Hematopoietic multipotent progenitor cell (in vitro differentiated cells): ENCODE data around the gene FOLR1. TPM values are rescaled to one million over a fixed set of nuclear protein-coding genes. Genes with fewer than 3 reads are reported as not detected.

ENCODE experiments used
- DNase-seq, 3 donors: peaks; one replicate each; pipeline ENCODE4 v3.0.0-alpha.2; 2011 to 2015; ENCODE audit warnings: low read depth in 2 of 3, low spot score in 2 of 3
- total RNA-seq: library from RNA; depleted of rRNA; stranded (reverse); fragments of >200 nt; gene quantifications from one replicate; pipeline ENCODE4 v1.2.3, GENCODE V29; 2012

Gene FOLR1
- total RNA-seq, 1 donor: not detected

DNA sequence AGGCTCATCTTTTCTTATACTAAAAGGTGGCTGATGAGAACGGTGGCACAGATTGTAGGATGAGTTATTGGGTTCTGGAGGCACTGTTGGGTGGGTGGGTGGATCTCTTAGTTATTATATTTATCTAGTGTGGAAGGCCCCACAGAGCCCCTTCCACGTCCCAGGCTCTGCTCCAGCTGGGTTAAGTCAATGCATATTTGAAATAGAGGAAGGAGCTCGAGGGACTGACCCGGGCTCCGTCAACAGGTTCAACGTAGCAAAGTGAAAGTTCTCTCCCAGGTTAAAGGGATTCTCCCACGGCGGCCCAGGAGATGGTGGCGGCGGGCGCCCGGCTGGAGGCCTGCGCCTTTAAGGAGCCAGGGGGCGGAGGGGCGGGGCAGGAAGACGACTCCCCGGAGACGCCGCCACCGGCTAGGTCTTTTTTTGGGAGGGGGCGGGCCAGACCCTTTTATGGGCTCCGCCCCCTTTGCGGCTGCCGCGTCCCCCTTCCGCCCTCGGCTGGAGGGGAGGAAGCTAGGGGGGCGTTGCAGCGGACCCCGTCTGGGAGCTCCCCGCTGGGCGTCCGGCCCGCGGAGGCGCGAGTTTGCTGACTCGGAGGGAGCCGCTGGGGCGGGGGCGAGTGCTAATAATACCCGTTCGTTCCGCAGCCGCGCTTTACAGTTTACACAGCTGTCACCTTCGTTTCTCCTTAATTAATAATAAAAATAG, 31.1 kb downstream of the FOLR1 start:
- DNase-seq: peak; percentile 69 to 97 (median 97)

DNA sequence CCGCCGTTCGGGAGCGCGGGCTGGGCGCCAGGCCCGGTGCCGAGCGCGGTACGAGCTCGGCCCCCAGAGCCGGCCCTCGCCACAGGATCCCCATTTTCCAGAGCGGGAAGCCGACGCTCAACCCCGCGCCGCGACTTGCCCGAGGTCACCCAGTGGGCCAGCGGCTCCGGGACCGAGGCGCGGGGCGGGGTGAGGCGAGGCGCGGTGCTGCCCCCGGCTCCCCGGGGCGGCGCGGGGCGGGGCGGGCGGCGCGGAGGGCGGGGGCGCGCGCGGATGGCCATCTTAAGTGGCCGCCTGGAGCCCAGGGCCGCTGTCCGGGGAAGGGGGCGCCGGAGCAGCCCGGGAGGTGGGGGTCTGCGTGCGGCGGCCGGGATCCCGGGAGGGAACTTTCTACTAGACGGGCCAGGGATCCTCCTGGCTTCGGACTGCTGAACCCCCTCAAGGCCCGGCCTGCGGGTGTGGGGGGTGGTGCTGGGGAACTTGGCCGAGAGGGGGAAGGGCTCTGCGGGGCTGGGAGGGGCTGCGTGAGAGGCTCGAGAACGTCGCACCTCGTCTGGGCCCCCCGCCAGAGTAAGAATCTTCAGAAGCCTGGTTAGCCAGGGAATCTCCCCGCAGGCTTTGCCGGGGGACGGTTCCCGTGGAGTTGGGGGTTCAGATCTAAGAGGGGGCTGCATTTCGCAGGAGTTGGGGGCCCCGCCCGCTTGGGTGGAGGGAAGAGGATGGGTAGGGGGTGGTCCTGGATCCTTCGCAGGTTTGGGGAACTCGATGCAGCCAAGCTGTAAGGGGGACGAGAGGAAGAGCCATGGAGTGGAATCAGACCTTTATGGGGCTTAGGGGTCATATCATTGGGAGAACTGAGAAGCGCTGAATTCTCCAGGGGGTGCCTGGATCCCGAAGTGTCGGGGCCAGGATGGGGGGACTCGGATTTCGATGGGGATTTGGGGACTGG, 31.9 kb downstream of the FOLR1 start:
- peak; percentile 29 to 61 (median 60) for DNase-seq

GRCh38 chr11:72224564-72225410, 32.8 kb downstream of the FOLR1 start, which contains the start of gene INPPL1:
Gene INPPL1, plus strand, starts transcription at chr11:72224767. Its CDS starts 218 bp downstream, at chr11:72224985.
- DNase-seq: peak in 1 of 3 donors; percentile 15

DNA sequence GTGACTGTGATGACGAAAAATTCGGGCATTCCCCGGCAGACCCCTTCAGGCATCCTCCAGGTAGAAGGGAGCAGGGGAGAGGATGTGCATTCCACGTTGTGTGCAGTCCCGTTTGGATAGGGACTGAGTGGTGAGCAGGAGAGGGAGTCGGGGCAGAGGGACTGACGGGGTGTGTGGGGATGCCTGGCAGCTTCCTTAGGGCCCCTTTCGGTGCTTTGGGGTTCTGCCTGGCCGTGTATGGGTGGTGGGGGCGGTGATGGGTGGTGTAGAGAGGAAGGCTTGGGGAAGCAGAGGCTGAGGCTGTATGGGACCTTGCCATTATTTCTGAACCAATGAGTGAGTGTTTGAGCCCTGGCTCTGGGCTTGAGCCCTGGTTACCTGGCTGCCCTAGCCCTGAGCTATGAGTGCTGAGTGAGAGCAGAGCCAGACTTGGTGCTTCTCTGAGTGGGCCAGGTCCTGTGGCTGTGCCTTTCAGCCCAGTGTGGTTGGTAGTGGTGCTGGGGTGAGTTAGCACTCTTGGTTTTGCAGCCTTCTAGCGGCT, 33.5 kb downstream of the FOLR1 start:
- DNase-seq: peak in 1 of 3 donors; percentile 25

DNA sequence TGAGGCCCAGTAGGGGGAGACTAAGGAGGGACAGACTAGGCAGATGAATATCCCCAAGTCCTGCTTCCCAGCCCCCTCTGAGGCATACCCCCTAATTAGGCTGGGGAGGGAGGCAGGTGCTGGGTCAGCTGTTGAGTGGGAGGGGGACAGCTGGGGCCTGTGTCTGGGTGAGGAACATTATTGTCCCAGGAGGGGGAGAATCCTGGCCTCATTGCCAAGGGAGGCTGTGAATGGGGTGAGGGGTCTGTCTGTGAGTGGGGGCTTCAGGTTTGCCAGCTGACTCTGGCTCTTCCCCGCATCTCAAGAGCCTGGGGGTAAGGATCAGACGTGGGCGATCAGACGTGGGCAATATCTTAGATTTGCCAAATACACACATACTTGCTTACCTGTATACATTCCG, 34.8 kb downstream of the FOLR1 start:
- no peak for DNase-seq

- DNase-seq: no peak
These were observed 35.6 kb downstream of the FOLR1 start for GRCh38 chr11:72227316-72228228.

- no peak for DNase-seq
These were observed 36.4 kb downstream of the FOLR1 start for GRCh38 chr11:72228229-72228843.

DNA sequence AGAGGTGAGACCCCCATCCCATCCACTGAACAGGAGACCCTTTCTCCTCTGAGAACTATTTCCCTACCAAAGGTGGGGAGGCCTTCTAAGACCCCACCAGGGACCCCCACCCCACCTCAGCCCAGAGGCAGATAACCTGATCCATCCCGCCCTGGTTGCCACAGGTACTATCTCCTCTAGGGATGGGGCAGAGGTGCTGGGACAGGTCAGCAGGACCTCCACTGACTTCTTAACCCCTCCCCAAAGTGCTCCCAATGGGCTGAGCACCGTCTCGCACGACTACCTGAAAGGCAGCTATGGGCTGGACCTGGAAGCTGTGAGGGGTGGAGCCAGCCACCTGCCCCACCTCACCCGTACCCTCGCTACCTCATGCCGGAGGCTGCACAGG, 36.9 kb downstream of the FOLR1 start:
- no peak for DNase-seq

DNA sequence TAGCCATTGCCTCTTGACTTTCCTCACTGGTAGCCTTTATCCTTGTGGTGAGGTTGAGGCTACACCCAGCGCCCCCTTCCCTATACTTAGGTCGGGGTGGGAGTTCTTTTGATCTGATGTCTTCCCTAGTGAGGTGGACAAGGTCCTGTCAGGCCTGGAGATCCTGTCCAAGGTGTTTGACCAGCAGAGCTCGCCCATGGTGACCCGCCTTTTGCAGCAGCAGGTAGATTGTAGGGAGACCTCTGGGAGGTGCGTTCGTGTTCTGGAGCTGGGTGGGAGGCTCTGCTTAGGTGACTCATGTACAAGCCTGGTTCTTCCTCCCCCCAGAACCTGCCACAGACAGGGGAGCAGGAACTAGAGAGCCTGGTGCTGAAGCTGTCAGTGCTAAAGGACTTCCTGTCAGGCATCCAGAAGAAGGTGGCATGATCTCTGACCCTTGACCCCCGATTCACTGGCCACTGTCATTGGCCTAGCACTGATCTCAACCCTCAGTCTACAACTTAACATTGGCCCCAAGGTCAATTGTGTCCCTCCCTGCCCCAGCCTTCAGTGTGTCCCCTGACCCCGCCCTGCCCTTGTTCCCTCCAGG, 37.5 kb downstream of the FOLR1 start:
- no peak for DNase-seq

- no peak for DNase-seq
These were observed 38.2 kb downstream of the FOLR1 start for GRCh38 chr11:72229925-72230763.

DNA sequence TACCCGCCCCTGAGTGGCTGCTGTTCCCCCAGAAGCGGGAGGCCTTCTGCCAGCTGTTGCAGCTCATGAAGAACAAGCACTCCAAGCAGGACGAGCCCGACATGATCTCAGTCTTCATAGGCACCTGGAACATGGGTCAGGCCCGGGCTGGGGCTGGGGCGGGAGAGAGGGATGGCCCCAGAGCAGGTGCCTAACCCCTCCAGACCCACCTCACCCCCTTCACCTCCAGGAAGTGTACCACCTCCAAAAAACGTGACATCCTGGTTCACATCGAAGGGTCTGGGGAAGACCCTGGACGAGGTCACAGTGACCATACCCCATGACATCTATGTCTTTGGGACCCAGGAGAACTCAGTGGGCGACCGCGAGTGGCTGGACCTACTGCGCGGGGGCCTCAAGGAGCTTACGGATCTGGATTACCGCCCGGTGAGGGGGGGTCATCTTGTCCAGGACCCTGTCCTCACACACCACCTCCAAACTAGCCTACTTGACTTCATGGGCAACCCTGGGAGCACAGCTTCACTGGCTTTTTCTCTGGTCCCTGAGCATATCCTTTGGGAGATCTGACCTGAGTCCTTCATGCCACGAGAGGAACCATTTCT, 38.9 kb downstream of the FOLR1 start:
- no peak for DNase-seq

GRCh38 chr11:72231396-72232259, 39.7 kb downstream of the FOLR1 start:
- DNase-seq: no peak

DNA sequence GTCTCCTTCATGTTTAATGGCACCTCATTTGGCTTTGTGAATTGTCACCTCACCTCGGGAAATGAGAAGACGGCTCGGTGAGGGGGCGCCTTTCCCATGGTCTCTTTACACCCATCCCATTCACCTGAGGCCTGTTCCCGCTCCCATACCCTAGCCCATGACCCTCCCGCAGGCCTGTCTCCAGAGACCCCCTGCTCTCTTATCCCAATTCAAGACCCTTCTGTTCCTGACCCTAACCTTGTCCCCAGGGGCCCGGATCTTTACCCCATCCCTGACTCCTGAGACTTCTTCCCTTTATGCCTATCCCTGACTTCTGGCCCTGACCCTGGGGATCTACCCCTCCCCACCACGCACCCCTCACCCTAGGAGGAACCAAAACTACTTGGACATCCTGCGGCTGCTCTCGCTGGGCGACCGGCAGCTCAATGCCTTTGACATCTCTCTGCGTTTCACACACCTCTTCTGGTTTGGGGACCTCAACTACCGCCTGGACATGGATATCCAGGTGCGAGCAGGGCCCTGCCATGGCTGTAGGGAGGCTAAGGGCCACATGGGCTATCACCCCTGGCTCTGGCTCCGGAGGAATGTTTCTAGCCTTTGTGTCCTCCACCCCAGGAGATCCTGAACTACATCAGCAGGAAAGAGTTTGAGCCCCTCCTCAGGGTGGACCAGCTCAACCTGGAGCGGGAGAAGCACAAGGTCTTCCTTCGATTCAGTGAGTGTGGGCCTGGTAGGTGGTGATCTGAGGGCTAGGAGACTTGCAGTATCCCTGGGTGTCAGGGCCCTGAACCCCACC, 40.5 kb downstream of the FOLR1 start:
- no peak for DNase-seq

DNA sequence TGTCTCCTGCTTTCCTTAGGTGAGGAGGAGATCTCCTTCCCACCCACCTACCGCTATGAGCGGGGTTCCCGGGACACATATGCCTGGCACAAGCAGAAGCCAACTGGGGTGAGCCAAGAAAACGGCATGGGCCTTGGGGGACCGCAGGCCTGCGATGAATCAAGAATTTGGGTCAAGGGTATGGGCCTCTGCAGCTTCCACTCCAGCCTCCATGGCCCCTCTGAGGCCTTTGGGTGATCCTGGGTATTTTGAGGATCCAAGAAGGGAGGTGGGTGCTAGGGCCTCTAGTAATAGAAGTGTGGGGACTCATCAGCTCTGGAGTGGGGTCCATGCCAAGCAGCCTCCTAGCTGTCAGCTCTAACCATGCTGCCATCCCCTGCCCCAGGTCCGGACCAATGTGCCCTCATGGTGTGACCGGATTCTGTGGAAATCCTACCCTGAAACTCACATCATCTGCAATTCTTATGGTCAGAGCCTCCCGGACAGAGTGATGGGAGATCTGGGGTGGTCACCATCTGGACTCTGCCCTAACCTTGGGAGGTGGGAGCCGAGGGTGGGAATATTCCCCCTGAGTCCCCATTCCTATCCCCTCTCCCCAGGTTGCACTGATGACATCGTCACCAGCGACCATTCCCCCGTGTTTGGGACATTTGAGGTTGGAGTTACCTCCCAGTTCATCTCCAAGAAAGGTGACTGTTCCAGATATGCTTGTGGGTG, 41.3 kb downstream of the FOLR1 start:
- DNase-seq: no peak
